GM18502 (cell line): ENCODE data around the gene CACHD1.
"Not testable (repeated sequence)": the region's sequence is repeated elsewhere in the genome, so short reads cannot be mapped to it uniquely, and the experiment has no call there.

ENCODE experiments used
- ATAC-seq: cut with Tn5 transposase; IDR thresholded peaks from one replicate; pipeline ENCODE4 v1.9.1; 2021; ENCODE audit warnings: mild to moderate bottlenecking; ENCODE audit not compliant: unreplicated experiment, poor library complexity

The CACHD1 gene

DNA sequence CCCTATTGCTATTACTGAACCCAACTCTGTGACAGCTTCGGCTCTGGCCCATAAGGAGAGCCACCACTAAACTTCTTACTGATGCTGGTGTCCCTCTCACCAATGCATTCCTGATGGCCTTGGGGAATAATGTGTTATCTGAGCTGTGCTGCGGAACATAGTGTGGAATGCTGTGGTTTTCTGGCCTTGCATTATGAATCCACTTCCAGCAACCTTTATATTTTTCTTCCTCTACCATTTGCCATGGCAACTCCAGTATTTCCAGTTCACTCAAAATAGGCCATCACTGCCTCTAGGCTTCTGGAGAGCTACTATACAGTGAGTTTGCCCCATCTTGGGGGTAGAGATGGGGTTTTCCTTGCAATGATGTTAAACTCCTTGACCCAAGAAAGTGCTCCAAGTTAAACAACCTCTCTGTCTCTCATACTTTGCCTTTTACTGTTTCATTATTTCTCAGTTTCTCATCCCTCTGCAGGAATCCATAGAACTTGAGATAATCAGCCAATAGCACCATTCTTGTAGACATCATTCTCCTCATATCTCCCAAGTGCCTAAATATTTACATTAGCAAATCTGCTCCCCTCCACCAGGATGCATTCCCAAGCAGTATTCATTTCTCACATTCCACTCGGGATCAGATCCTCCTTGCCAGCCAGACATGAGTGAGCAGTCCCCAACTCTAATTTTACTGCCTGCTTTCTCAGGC is 263.8 kb downstream of the CACHD1 start:
- no peak for ATAC-seq

DNA sequence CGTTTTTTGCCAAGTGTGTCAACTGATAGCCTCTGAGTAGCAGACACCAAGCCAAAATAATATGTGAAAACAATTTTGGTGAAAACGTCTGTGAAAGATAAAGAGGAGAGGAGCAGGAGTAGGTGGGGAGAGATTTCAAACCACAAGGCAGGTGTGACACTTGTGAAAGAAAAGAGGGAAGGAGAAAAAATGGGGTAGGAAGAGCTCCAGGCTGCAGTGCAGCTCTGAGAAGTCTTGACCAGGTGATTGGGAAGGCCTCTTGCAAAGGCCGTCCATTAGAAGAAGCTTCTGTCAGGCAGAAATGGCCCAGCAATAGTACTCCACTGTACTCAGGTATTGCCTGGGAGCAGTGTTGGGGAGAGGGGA is 264.3 kb downstream of the CACHD1 start:
- no peak for ATAC-seq

DNA sequence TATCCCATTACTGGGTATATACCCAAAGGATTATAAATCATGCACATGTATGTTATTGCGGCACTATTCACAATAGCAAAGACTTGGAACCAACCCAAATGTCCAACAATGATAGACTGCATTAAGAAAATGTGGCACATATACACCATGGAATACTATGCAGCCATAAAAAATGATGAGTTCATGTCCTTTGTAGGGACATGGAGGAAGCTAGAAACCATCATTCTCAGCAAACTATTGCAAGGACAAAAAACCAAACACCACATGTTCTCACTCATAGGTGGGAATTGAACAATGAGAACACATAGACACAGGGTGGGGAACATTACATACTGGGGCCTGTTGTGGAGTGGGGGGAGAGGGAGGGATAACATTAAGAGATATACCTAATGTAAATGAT is 270.8 kb downstream of the CACHD1 start:
- not testable (repeated sequence) for ATAC-seq
